Embryonic facial prominence (tissue), 1 donor: Measurements from ENCODE around the gene VAC14.
"Not testable (repeated sequence)": the region's sequence is repeated elsewhere in the genome, so short reads cannot be mapped to it uniquely, and the experiment has no call there.

ENCODE experiments used
- DNase-seq: peaks from one replicate; pipeline ENCODE4 v3.0.0-alpha.2; 2016; ENCODE audit errors: extremely low spot score

The VAC14 gene

GRCh38 chr16:70800781-70801480 lies at the start of gene VAC14:
Gene VAC14 (minus strand): TSS chr16:70801158. CDS start chr16:70800900, 258 bp downstream.
- peak; percentile 85 for DNase-seq

- DNase-seq: not testable (repeated sequence)
Observed at GRCh38 chr16:70823498-70824118, 22.6 kb upstream of the VAC14 start.

GRCh38 chr16:70822734-70823133 lies 21.8 kb upstream of the VAC14 start:
- DNase-seq: not testable (repeated sequence)

GRCh38 chr16:70818088-70818487 lies 17.1 kb upstream of the VAC14 start:
- not testable (repeated sequence) for DNase-seq

GRCh38 chr16:70809392-70810060 lies 8.6 kb upstream of the VAC14 start:
- DNase-seq: no peak

GRCh38 chr16:70808371-70808770 lies 7.4 kb upstream of the VAC14 start:
- no peak for DNase-seq

- no peak for DNase-seq
Observed at GRCh38 chr16:70805787-70806186, 4.8 kb upstream of the VAC14 start.

GRCh38 chr16:70805380-70805779 lies 4.4 kb upstream of the VAC14 start:
- DNase-seq: no peak

- no peak for DNase-seq
Observed at GRCh38 chr16:70804734-70805169, 3.8 kb upstream of the VAC14 start.

- no peak for DNase-seq
Observed at GRCh38 chr16:70804153-70804733, 3.3 kb upstream of the VAC14 start.

- DNase-seq: no peak
Observed at GRCh38 chr16:70803319-70803718, 2.4 kb upstream of the VAC14 start.

GRCh38 chr16:70801611-70802010 lies 653 bp upstream of the VAC14 start:
- no peak for DNase-seq

GRCh38 chr16:70800311-70800710 lies 647 bp downstream of the VAC14 start:
- no peak for DNase-seq

GRCh38 chr16:70796301-70796700 lies 4.7 kb downstream of the VAC14 start:
- DNase-seq: no peak

- no peak for DNase-seq
Observed at GRCh38 chr16:70795296-70795912, 5.6 kb downstream of the VAC14 start.

GRCh38 chr16:70793851-70794502 lies 7.0 kb downstream of the VAC14 start:
- DNase-seq: no peak

- no peak for DNase-seq
Observed at GRCh38 chr16:70790815-70791214, 10.1 kb downstream of the VAC14 start.

GRCh38 chr16:70789595-70790447 lies 11.1 kb downstream of the VAC14 start:
- no peak for DNase-seq

- DNase-seq: no peak
Observed at GRCh38 chr16:70788668-70789594, 12.0 kb downstream of the VAC14 start.
